H1 (cell line): ENCODE results near the gene ZBTB4. TPM values are rescaled to one million over a fixed set of nuclear protein-coding genes. Genes with fewer than 3 reads are reported as not detected.

Source experiments
- BCL11A ChIP-seq, 2 experiments: IDR thresholded peaks; one replicate each; pipeline ENCODE4 v1.6.1; 2011; ENCODE audit warnings: low read depth in 2 of 2, low read length in 2 of 2, mild to moderate bottlenecking in 2 of 2
- BRCA1 ChIP-seq: IDR thresholded peaks from 2 replicates; pipeline ENCODE4 v1.6.1; 2012; ENCODE audit warnings: low read depth, low read length, improper control_type of control experiment
- CBX5 ChIP-seq: fragments of 300-800, 300-1000 bp; sonication (generic); IDR thresholded peaks from 2 replicates; pipeline ENCODE4 v1.7.1; 2016; ENCODE audit warnings: antibody characterized with exemption, low read length, low read depth
- POLR2A ChIP-seq, 2 experiments: IDR thresholded peaks; 1 replicate in 1 of 2; 2 replicates in 1 of 2; pipeline ENCODE4 v1.6.1; 2011; ENCODE audit warnings: low read depth in 2 of 2, low read length in 2 of 2, mild to moderate bottlenecking in 2 of 2; ENCODE audit errors: control extremely low read depth in 1 of 2
- YY1 ChIP-seq: IDR thresholded peaks from 2 replicates; pipeline ENCODE4 v1.6.1; 2011; ENCODE audit warnings: low read depth, mild to moderate bottlenecking, low read length
- ZNF274 ChIP-seq: IDR thresholded peaks from 2 replicates; pipeline ENCODE4 v1.7.0; 2012; ENCODE audit warnings: low read length, borderline replicate concordance; ENCODE audit errors: extremely low read depth
- polyA plus RNA-seq, 7 experiments: library from polyadenylated mRNA; depleted of rRNA in 3 of 7; stranded (reverse) in 5 of 7; unstranded in 2 of 7; fragments of >200 nt in 5 of 7; fragments of 200-250 nt in 2 of 7; gene quantifications; 1 replicate in 5 of 7; 2 replicates in 1 of 7; 4 replicates in 1 of 7; pipeline versions ENCODE4 v1.2.1 to v1.2.3, GENCODE V29; 2011 to 2013; ENCODE audit warnings: missing spikeins in 2 of 7, mixed read lengths in 2 of 7
- total RNA-seq: library from RNA; stranded (reverse); fragmentation: NEBNext Ultra II Directional; extraction: Animal tissue kit (Norgen Biotek cat#: 25700); gene quantifications from 2 replicates; pipeline ENCODE4 v1.2.1, GENCODE V29; 2021
- TF ChIP-seq, protein P1 (sequence below): IDR thresholded peaks from 2 replicates; pipeline ENCODE4 v1.6.1; 2011; ENCODE audit warnings: low read depth, mild to moderate bottlenecking, low read length; ENCODE audit not compliant: insufficient read depth

The ZBTB4 gene
- total and polyA plus RNA-seq, 2 of the 8 experiments (the other 6 are each of a cell fraction or from before 2014, with no cell fraction given): 5.9 to 10.1 TPM

DNA sequence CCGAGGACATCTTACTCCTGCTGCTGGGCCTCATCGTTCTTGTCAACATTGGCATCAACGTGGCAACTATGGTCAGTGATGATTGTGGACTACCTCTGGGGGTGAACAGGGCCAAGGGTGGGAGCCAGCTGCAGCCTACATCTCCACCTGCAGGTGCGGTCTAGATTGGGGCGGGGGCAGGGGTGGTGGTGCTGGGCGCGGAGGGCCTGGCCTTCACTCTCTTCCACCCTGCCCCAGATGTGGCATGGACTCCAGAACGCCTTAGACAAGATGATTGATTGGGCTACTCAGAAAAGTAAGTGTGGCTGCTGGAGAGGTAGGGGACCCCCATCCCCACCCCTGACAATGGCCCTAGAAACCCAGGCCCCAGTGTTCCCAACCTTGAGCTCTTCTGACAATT lies 53.7 kb downstream of the ZBTB4 start (continued):
- TF ChIP-seq BRCA1: no peak
- TF ChIP-seq, protein P1, sequence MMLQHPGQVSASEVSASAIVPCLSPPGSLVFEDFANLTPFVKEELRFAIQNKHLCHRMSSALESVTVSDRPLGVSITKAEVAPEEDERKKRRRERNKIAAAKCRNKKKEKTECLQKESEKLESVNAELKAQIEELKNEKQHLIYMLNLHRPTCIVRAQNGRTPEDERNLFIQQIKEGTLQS: no peak
- TF ChIP-seq ZNF274: no peak
- TF ChIP-seq YY1: no peak
- TF ChIP-seq CBX5: no peak
- no peak for TF ChIP-seq BCL11A (IDR thresholded peaks at IDR 0.05; ENCODE audit: low read depth in 2 of 2, low read length in 2 of 2)
- no peak for TF ChIP-seq POLR2A (IDR thresholded peaks at IDR 0.05; ENCODE audit: control extremely low read depth in 1 of 2, low read depth in 2 of 2, low read length in 2 of 2)
